Effector CD8-positive, alpha-beta T cell (primary cell): Measurements from ENCODE around the gene DIP2C.

Source experiments
- DNase-seq: peaks from one replicate; lab custom pipeline; 2025; lab: John Stamatoyannopoulos, UW

DIP2C gene

GRCh38 chr10:235915-236314, 453.6 kb downstream of the DIP2C start:
- no peak for DNase-seq

GRCh38 chr10:234708-235406, 454.6 kb downstream of the DIP2C start:
- no peak for DNase-seq

GRCh38 chr10:232878-233277, 456.6 kb downstream of the DIP2C start:
- DNase-seq: no peak

DNA sequence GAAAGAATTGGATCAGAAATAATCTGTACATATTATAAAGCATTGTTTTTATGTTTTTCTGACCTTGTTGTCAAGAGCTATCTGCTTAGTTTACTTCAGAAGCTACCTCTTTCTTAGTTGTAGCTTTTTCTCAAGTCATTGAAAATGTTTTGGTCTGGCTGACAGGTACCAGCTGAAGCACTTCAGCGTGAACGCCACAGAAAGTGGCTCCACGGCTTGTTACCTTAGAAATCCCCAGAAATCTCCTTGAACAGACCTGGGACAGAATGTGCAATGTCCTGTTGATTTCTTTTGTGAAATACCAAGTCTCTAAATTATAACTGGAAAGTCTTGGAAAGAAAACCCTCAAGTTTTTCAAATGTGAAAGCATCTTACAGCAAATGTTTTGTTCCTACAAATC, 457.4 kb downstream of the DIP2C start:
- DNase-seq: no peak

DNA sequence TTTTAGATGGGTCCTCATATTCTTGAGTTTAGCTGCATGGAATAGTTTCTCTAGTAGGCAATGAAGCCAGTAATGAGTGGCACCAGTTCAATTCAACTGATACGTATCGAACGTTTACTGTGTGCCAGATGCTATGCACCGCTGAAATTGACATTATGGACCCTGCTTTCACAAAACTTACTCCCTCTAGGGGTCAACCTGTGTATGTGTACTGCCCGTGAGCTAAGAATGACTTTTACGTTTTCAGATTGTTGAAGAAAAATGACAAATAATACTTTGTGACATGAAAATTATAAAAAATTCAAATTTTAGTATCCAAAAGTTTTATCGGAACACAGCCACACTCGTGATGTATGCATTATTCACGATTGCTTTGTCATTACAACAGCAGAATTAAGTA, 458.7 kb downstream of the DIP2C start:
- no peak for DNase-seq

DNA sequence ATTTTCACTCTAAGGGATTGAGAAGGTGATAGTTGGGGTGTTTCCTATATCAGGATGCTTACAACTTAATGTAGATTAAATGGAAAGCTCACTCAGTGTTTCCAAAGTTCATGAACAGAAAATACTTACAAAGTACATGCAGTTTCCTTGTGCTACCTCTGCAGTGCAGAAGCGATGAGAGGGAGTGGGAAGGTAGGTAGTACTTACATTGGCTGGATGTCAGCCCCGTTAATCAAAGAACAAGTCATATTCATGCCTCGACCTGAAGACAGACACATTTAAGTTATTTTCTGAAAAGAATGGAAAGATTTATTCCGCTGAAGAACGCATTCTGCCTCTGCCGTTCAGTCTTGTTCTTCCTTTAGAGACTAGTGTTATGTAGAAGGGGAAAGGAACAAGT, 461.1 kb downstream of the DIP2C start:
- DNase-seq: no peak

DNA sequence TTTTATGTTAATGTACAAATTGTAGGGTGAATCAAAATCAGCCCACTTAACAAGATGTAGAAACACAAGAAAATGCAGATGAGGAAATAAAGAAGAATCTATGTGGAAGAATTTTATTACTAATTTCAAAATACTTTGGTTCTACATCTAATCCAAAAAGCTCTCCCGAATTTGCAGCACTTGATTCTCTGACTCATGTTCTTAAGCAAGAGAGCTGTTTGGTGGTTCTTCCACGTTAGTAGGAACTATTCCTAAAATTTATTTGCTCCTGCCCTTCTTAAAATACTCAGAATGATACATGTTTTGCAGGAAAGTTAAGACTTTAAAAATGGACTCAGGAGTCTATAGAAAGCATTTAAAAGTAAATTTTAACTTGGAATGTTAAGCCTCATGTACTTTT, 462.5 kb downstream of the DIP2C start:
- DNase-seq: no peak

GRCh38 chr10:226018-226417, 463.4 kb downstream of the DIP2C start:
- DNase-seq: no peak

- DNase-seq: no peak
Measured at GRCh38 chr10:224571-224970, 464.9 kb downstream of the DIP2C start.
